ENCODE measurements around the gene CLDN9. TPM values are rescaled to one million over a fixed set of nuclear protein-coding genes. Genes with fewer than 3 reads are reported as not detected.

CLDN9 gene
- total RNA-seq, 2 donors from 2014 or later = 0.91 TPM; not detected in 1

- Histone ChIP-seq H3K4me1 (replicated peaks) (peaks cover 7% of the 10 kb centered on the region), H3K27me3 (replicated peaks; ENCODE audit: insufficient read depth) (no peaks in the 10 kb centered on the region), H3K27ac (no peak overlapping the region), H3K9me3 (no peaks in the 10 kb centered on the region), H3K36me3 (no peaks in the 10 kb centered on the region), H3K4me3 (no peak overlapping the region)
- no peak for DNase-seq (ENCODE audit: low spot score)
- intact Hi-C loops (cut with DNase I) = no loop called here
- WGBS = 83% methylated on average over 6 of the region's 6 CpGs
- TF ChIP-seq CTCF (IDR thresholded peaks at IDR 0.05) (no peak), POLR2A (IDR thresholded peaks at IDR 0.05) (no peak), POLR2AphosphoS5 (IDR thresholded peaks at IDR 0.05) (no peak)
Measured at GRCh38 chr16:3062553-3062952, 49.8 kb downstream of the CLDN9 start.

GRCh38 chr16:3063625-3064386, 51.1 kb downstream of the CLDN9 start:
- no peak for DNase-seq (ENCODE audit: low spot score)
- Histone ChIP-seq H3K4me3 (no peak overlapping the region), H3K9me3 (no peaks in the 10 kb centered on the region), H3K36me3 (no peaks in the 10 kb centered on the region), H3K27ac (no peak overlapping the region), H3K27me3 (replicated peaks; ENCODE audit: insufficient read depth) (no peaks in the 10 kb centered on the region), H3K4me1 (replicated peaks) (peaks cover 4% of the 10 kb centered on the region)
- intact Hi-C loops (cut with DNase I) = no loop called here
- 89% methylated on average over 8 of the region's 8 CpGs for WGBS
- TF ChIP-seq POLR2AphosphoS5 (IDR thresholded peaks at IDR 0.05) (no peak), CTCF (IDR thresholded peaks at IDR 0.05) (no peak), POLR2A (IDR thresholded peaks at IDR 0.05) (no peak)

Small RNAs within 50 kb of the gene (small RNA-seq; reads per million reads assigned to genes)
- 0 to 0.09 reads per million in 2 donors for gene LINC00514

Other genes starting within 250 kb of the CLDN9 start
- gene ELOB, start 235.6 kb upstream of the CLDN9 start, total RNA-seq = 100 to 1,000 TPM; 318 to 496 TPM
- gene PRSS33, start 225.4 kb upstream of the CLDN9 start, total RNA-seq = not detected
- not detected for gene PRSS41, start 214.5 kb upstream of the CLDN9 start, total RNA-seq
- gene PRSS21, start 195.7 kb upstream of the CLDN9 start, total RNA-seq = 10 to 100 TPM; 33.5 to 50.6 TPM
- gene ZG16B, start 182.6 kb upstream of the CLDN9 start, total RNA-seq = 100 to 1,000 TPM in 1 of 2 donors, 10 to 100 TPM in 1; 37.1 to 268 TPM
- 10 to 100 TPM; 18.6 to 30.9 TPM for gene PRSS22, start 154.8 kb upstream of the CLDN9 start, total RNA-seq
- 100 to 1,000 TPM in 1 of 2 donors, 10 to 100 TPM in 1; 78.8 to 150 TPM for gene FLYWCH2, start 129.7 kb upstream of the CLDN9 start, total RNA-seq
- gene FLYWCH1, start 101.0 kb upstream of the CLDN9 start, total RNA-seq = 10 to 100 TPM; 53.0 to 55.6 TPM
- gene KREMEN2, start 48.6 kb upstream of the CLDN9 start, total RNA-seq = 1 to 10 TPM; 1.4 to 4.0 TPM
- gene PAQR4, start 43.6 kb upstream of the CLDN9 start, total RNA-seq = 10 to 100 TPM in 1 of 2 donors, 1 to 10 TPM in 1; 9.1 to 25.1 TPM
- gene PKMYT1, start 32.5 kb upstream of the CLDN9 start, total RNA-seq = 10 to 100 TPM in 1 of 2 donors, 1 to 10 TPM in 1; 4.1 to 25.5 TPM
- under 1 TPM in 1 of 2 donors, not detected in 1; 0.14 TPM for gene CLDN6, start 5.3 kb downstream of the CLDN9 start, total RNA-seq
- gene TNFRSF12A, start 7.4 kb downstream of the CLDN9 start, total RNA-seq = 10 to 100 TPM; 57.4 to 59.0 TPM
- gene HCFC1R1, start 11.0 kb downstream of the CLDN9 start, total RNA-seq = 10 to 100 TPM; 52.4 to 67.0 TPM
- 10 to 100 TPM; 22.9 to 28.0 TPM for gene THOC6, start 11.1 kb downstream of the CLDN9 start, total RNA-seq
- 10 to 100 TPM; 54.6 to 59.6 TPM for gene BICDL2, start 24.0 kb downstream of the CLDN9 start, total RNA-seq
- 1 to 10 TPM in 1 of 2 donors, under 1 TPM in 1; 0.74 to 1.4 TPM for gene MMP25, start 33.6 kb downstream of the CLDN9 start, total RNA-seq
- gene IL32, start 52.7 kb downstream of the CLDN9 start, total RNA-seq = 10 to 100 TPM; 13.5 to 33.3 TPM
- gene ZSCAN10, start 86.4 kb downstream of the CLDN9 start, total RNA-seq = under 1 TPM in 1 of 2 donors, not detected in 1; 0.57 TPM
- 10 to 100 TPM; 20.9 to 27.0 TPM for gene ZNF205, start 99.7 kb downstream of the CLDN9 start, total RNA-seq
- 10 to 100 TPM; 18.4 to 28.1 TPM for gene ZNF213, start 122.1 kb downstream of the CLDN9 start, total RNA-seq
- not detected for gene OR1F1, start 175.3 kb downstream of the CLDN9 start, total RNA-seq
- gene ZNF200, start 222.2 kb downstream of the CLDN9 start, total RNA-seq = 10 to 100 TPM in 1 of 2 donors, 1 to 10 TPM in 1; 8.2 to 18.6 TPM
- gene MEFV, start 243.7 kb downstream of the CLDN9 start, total RNA-seq = 1 to 10 TPM in 1 of 2 donors, under 1 TPM in 1; 0.77 to 5.9 TPM